ENCODE measurements around the gene TBXA2R.
"Not testable (repeated sequence)": the region's sequence is repeated elsewhere in the genome, so short reads cannot be mapped to it uniquely, and the experiment has no call there.

- not testable (repeated sequence) for TF ChIP-seq CTCF (IDR thresholded peaks at IDR 0.05; ENCODE audit: poor library complexity); EZH2phosphoT487 (IDR thresholded peaks at IDR 0.05; ENCODE audit: low read depth, severe bottlenecking, unreplicated experiment); EZH2 (IDR thresholded peaks at IDR 0.05; ENCODE audit: borderline replicate concordance)
Observed at GRCh38 chr19:3584036-3584802, 22.5 kb downstream of the TBXA2R start.
